Neural progenitor cell (in vitro differentiated cells): ENCODE measurements around the gene LRRC25. TPM values are rescaled to one million over a fixed set of nuclear protein-coding genes. Genes with fewer than 3 reads are reported as not detected.

ENCODE experiments used
- DNase-seq: peaks from one replicate; pipeline ENCODE4 v3.0.0-alpha.2; 2016; ENCODE audit warnings: low spot score
- H2AFZ ChIP-seq: fragments of 200-600 bp; sonication (generic); replicated peaks from 2 replicates; pipeline ENCODE4 v1.6.1; 2016; ENCODE audit warnings: antibody characterized with exemption
- H3F3A ChIP-seq: fragments of 200-600 bp; sonication (generic); 2 replicates; pipeline ENCODE4 v1.6.1; 2016; ENCODE audit warnings: antibody characterized with exemption, low read depth
- H3K27ac ChIP-seq: fragments of 200-600 bp; sonication (generic); 2 replicates; pipeline ENCODE4 v1.5.1; 2016; ENCODE audit warnings: mild to moderate bottlenecking
- H3K27me3 ChIP-seq: fragments of 200-600 bp; sonication (generic); 2 replicates; pipeline ENCODE4 v1.6.1; 2016; ENCODE audit warnings: mild to moderate bottlenecking, moderate library complexity
- H3K36me3 ChIP-seq: fragments of 200-600 bp; sonication (generic); 2 replicates; pipeline ENCODE4 v1.5.1; 2016
- H3K4me1 ChIP-seq: fragments of 200-600 bp; sonication (generic); 2 replicates; pipeline ENCODE4 v1.6.1; 2016; ENCODE audit warnings: mixed run types
- H3K4me2 ChIP-seq: fragments of 200-600 bp; sonication (generic); 2 replicates; pipeline ENCODE4 v1.6.1; 2016
- H3K4me3 ChIP-seq: fragments of 200-600 bp; sonication (generic); 2 replicates; pipeline ENCODE4 v1.5.1; 2016
- H3K79me2 ChIP-seq: fragments of 200-600 bp; sonication (generic); 2 replicates; pipeline ENCODE4 v1.6.1; 2016; ENCODE audit warnings: low read depth
- H3K9ac ChIP-seq: fragments of 200-600 bp; sonication (generic); 2 replicates; pipeline ENCODE4 v1.6.1; 2016
- H3K9me3 ChIP-seq: fragments of 200-600 bp; sonication (generic); 2 replicates; pipeline ENCODE4 v1.5.1; 2016; ENCODE audit warnings: low read depth
- H4K20me1 ChIP-seq: fragments of 200-600 bp; sonication (generic); 2 replicates; pipeline ENCODE4 v1.6.1; 2016; ENCODE audit warnings: low read depth
- H3K27ac Mint-ChIP-seq: 3 replicates; pipeline ENCODE4 v1.8.0; 2021; ENCODE audit warnings: mixed read lengths
- H3K27me3 Mint-ChIP-seq: 2 replicates; pipeline ENCODE4 v1.8.0; 2022; ENCODE audit warnings: low read depth, mild to moderate bottlenecking, inconsistent platforms, moderate library complexity, mixed read lengths; ENCODE audit not compliant: insufficient read depth
- H3K36me3 Mint-ChIP-seq: 3 replicates; pipeline ENCODE4 v1.8.0; 2021; ENCODE audit warnings: mixed read lengths
- H3K4me1 Mint-ChIP-seq: 3 replicates; pipeline ENCODE4 v1.8.0; 2021; ENCODE audit warnings: mixed read lengths
- H3K4me3 Mint-ChIP-seq: 3 replicates; pipeline ENCODE4 v1.8.0; 2021; ENCODE audit warnings: mild to moderate bottlenecking, moderate library complexity, mixed read lengths
- H3K9me3 Mint-ChIP-seq: 3 replicates; pipeline ENCODE4 v1.8.0; 2020; ENCODE audit warnings: mixed read lengths
- CTCF ChIP-seq: fragments of 200-600 bp; sonication (generic); IDR thresholded peaks from 2 replicates; pipeline ENCODE4 v1.5.1; 2017; ENCODE audit warnings: antibody characterized with exemption, mild to moderate bottlenecking
- EZH2 ChIP-seq: fragments of 200-600 bp; sonication (generic); IDR thresholded peaks from 2 replicates; pipeline ENCODE4 v1.6.1; 2017; ENCODE audit warnings: antibody characterized with exemption, mild to moderate bottlenecking, moderate library complexity
- EZH2phosphoT487 ChIP-seq: fragments of 200-600 bp; sonication (generic); IDR thresholded peaks from 2 replicates; pipeline ENCODE4 v1.6.1; 2017; ENCODE audit warnings: antibody characterized with exemption
- total RNA-seq: library from RNA; depleted of rRNA; stranded (reverse); fragments of >200 nt; gene quantifications from 2 replicates; pipeline ENCODE4 v1.2.3, GENCODE V29; 2015; ENCODE audit warnings: low replicate concordance

The LRRC25 gene
- total RNA-seq, 1 donor from 2014 or later: not detected

DNA sequence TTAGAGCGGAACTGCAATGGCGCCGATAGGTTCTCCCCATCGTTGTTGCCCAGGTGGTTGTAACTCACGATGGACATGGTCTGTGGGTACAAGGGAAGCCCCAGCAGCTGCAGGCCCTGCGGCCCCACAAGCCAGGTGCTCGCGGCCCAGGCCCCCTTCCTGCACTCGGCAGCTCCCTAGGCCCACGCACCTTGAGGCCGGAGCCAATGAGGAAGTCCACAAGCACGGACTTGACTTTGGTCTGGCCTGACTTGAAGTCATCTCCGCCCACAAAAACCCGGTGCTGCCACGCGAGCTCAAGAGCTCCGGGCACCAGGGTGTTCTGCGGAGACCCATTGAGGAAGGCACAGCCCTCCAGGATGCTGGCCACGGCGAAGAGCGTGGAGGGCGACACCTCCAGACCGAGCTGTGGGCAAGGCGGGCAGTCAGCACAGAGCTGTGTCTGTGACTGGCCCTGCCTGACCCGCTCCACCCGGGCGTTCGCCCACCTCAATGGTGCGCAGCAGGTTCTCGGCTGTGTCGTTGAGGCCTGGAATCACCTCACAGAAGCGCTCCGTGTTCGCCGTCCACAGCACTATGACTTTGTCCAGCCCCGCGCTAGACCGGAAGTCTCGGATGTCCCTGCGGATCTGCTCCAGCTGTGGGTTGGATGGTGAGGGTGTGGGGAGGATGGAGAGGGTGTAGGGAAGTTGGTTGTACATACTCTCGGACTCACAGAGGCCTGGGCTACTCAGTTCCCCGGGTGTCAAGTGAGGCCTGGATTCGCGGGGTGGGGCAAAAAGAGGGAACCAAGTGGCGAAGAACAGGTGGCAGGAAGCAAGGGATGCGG lies 38.6 kb upstream of the LRRC25 start:
- Mint-ChIP-seq H3K4me3 (peak overlapping the region; percentile 84), H3K4me1 (peaks cover 51% of the 10 kb centered on the region), H3K27ac (peak overlapping the region; percentile 60), H3K9me3 (no peaks in the 10 kb centered on the region), H3K36me3 (peaks cover 3% of the 10 kb centered on the region), H3K27me3 (peaks cover 9% of the 10 kb centered on the region)
- H3K4me2 ChIP-seq: peak overlapping the region; percentile 78
- no peaks in the 10 kb centered on the region for H3K27me3 ChIP-seq
- peaks cover 82% of the 10 kb centered on the region for H3F3A ChIP-seq
- H3K9me3 ChIP-seq: no peaks in the 10 kb centered on the region
- peak overlapping the region; percentile 70 for H3K4me3 ChIP-seq
- no peak overlapping the region for H2AFZ ChIP-seq
- DNase-seq: no peak
- no peak for TF ChIP-seq EZH2
- TF ChIP-seq EZH2phosphoT487: no peak
- TF ChIP-seq CTCF: no peak
- H3K4me1 ChIP-seq: peaks cover 45% of the 10 kb centered on the region
- no peak overlapping the region for H3K9ac ChIP-seq
- H3K79me2 ChIP-seq: peaks cover 6% of the 10 kb centered on the region
- no peak overlapping the region for H3K27ac ChIP-seq
- H3K36me3 ChIP-seq: no peaks in the 10 kb centered on the region
- peaks cover 33% of the 10 kb centered on the region for H4K20me1 ChIP-seq

DNA sequence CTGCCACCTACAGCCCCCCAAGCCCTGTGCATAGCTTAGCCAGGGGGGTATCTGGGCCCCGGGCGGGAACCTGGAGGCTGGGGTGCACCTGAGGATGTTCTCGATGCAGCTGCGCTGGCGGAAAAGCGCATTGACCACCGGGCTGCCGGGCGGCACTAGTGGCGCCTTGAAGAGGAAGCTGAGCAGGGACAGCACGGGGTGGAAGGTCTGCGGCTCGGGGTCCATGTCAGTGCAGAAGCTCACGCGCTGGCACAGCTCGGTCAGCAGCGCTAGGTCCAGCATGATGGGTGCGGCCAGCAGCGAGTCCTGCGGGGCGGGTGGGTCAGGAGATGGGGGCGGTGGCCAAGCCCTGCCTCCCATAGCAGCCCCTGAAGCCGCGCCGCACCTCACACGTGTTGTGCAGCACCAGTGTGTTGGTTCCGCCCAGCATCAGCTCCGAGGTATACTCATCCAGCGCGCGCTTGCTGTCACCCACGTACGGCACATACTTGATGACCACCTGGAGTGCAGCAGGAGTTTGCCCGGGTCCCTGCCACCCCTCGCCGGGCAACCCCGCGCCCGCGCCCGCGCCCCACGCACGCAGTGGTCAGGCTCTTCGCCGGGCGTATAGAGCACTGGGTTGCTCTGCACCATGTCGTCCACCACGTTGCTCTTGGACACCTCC lies 37.9 kb upstream of the LRRC25 start:
- H3F3A ChIP-seq: peaks cover 78% of the 10 kb centered on the region
- Mint-ChIP-seq H3K36me3 (peaks cover 3% of the 10 kb centered on the region), H3K27me3 (peaks cover 12% of the 10 kb centered on the region), H3K27ac (no peak overlapping the region), H3K9me3 (no peaks in the 10 kb centered on the region), H3K4me1 (peaks cover 47% of the 10 kb centered on the region), H3K4me3 (no peak overlapping the region)
- H4K20me1 ChIP-seq: peaks cover 33% of the 10 kb centered on the region
- H3K27me3 ChIP-seq: no peaks in the 10 kb centered on the region
- H3K36me3 ChIP-seq: no peaks in the 10 kb centered on the region
- H2AFZ ChIP-seq: no peak overlapping the region
- no peak overlapping the region for H3K9ac ChIP-seq
- H3K4me2 ChIP-seq: no peak overlapping the region
- no peaks in the 10 kb centered on the region for H3K9me3 ChIP-seq
- DNase-seq: no peak
- peaks cover 6% of the 10 kb centered on the region for H3K79me2 ChIP-seq
- no peak for TF ChIP-seq EZH2phosphoT487
- TF ChIP-seq CTCF: no peak
- no peak for TF ChIP-seq EZH2
- H3K4me1 ChIP-seq: peaks cover 51% of the 10 kb centered on the region
- no peak overlapping the region for H3K4me3 ChIP-seq
- no peak overlapping the region for H3K27ac ChIP-seq

DNA sequence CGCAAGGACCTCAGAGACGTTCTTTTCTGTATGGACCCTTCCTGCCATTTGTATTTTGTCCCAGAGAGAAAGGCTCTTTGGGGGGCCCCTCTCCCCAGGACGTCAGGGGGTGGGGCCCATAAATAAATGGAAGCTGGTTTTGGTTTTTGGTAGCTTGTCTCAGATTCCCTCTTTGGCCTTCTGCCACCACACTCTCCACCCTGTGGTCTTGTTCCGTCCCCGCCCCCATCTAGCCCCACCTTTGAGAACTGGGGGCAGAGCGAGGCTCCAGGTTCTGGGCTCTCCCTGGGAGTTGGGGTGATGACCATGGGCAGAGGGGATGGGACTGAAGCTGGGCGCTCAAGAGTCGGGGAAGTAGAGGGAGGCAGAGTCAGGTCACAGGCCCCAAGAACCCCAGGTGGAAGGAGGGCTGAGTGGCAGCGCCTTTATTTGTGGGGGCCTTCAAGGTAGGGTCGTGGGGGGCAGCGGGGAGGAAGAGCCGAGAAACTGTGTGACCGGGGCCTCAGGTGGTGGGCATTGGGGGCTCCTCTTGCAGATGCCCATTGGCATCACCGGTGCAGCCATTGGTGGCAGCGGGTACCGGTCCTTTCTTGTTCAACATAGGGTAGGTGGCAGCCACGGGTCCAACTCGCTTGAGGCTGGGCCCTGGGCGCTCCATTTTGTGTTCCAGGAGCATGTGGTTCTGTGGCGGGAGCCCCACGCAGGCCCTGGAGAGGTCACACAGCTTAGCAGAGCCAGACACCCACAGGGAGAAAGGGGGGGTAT lies 37.2 kb upstream of the LRRC25 start:
- Histone ChIP-seq H3K79me2 (peaks cover 6% of the 10 kb centered on the region), H3K9me3 (no peaks in the 10 kb centered on the region), H3K27ac (no peak overlapping the region), H2AFZ (no peak overlapping the region), H3K4me3 (peak overlapping the region; percentile 43), H3K36me3 (no peaks in the 10 kb centered on the region), H3K9ac (no peak overlapping the region), H3K27me3 (no peaks in the 10 kb centered on the region), H3K4me1 (peaks cover 51% of the 10 kb centered on the region), H3K4me2 (peak overlapping the region; percentile 79), H4K20me1 (peaks cover 33% of the 10 kb centered on the region), H3F3A (peaks cover 77% of the 10 kb centered on the region)
- Mint-ChIP-seq H3K27ac (peak overlapping the region; percentile 29), H3K4me3 (peak overlapping the region; percentile 76), H3K9me3 (no peaks in the 10 kb centered on the region), H3K36me3 (peaks cover 3% of the 10 kb centered on the region), H3K4me1 (peaks cover 44% of the 10 kb centered on the region), H3K27me3 (peaks cover 12% of the 10 kb centered on the region)
- TF ChIP-seq EZH2 (no peak), CTCF (no peak), EZH2phosphoT487 (no peak)
- DNase-seq: no peak
